IMR-90 (cell line): Measurements from ENCODE around the gene CCDC180. TPM values are rescaled to one million over a fixed set of nuclear protein-coding genes. Genes with fewer than 3 reads are reported as not detected.

Experiments
- ATAC-seq: fragments of 200-7000 bp; cut with Tn5 transposase; 2 replicates; pipeline ENCODE4 v1.9.1; 2020; ENCODE audit warnings: low read depth, mild to moderate bottlenecking, moderate library complexity
- BruUV-seq: library from RNA; stranded (reverse); fragments of 400-500 nt; replicated peaks from 2 replicates; lab custom pipeline; 2021; lab: Mats Ljungman, UMichigan
- CTCF ChIA-PET: fragments of 300-600 bp; formaldehyde crosslinking; extraction: SDS; loops from one replicate; lab custom pipeline; 2021; ENCODE audit warnings: antibody characterized with exemption; lab: Yijun Ruan, JAX
- POLR2A ChIA-PET: fragments of 300-600 bp; sonication (Branson Sonifier 250); formaldehyde crosslinking; loops from one replicate; lab custom pipeline; 2022; ENCODE audit warnings: antibody characterized with exemption; ENCODE audit not compliant: unreplicated experiment; lab: Charles Lee
- DNase-seq: peaks from one replicate; pipeline ENCODE4 v3.0.0; 2013
- H2AFZ ChIP-seq: replicated peaks from 2 replicates; pipeline ENCODE3; 2013; ENCODE audit warnings: low read length, mild to moderate bottlenecking; ENCODE audit not compliant: poor library complexity
- H2AK5ac ChIP-seq: 2 replicates; pipeline ENCODE4 v1.6.1; 2013; ENCODE audit warnings: low read depth, low read length, inconsistent platforms
- H2AK9ac ChIP-seq: replicated peaks from 2 replicates; pipeline ENCODE3; 2013; ENCODE audit warnings: mild to moderate bottlenecking, low read depth, low read length, moderate library complexity; ENCODE audit not compliant: poor library complexity
- H2BK120ac ChIP-seq: 2 replicates; pipeline ENCODE4 v1.6.1; 2013; ENCODE audit warnings: low read depth, low read length, inconsistent platforms
- H2BK15ac ChIP-seq: 3 replicates; pipeline ENCODE4 v1.6.1; 2013; ENCODE audit warnings: low read depth, low read length, inconsistent platforms
- H2BK20ac ChIP-seq: 2 replicates; pipeline ENCODE4 v1.6.1; 2013; ENCODE audit warnings: low read depth, mild to moderate bottlenecking, inconsistent platforms, low read length, moderate library complexity
- H2BK5ac ChIP-seq: 2 replicates; pipeline ENCODE4 v1.6.1; 2013; ENCODE audit warnings: mild to moderate bottlenecking, low read depth, low read length, inconsistent platforms; ENCODE audit not compliant: poor library complexity, severe bottlenecking
- H3K14ac ChIP-seq: replicated peaks from 2 replicates; pipeline ENCODE4 v1.6.1; 2013; ENCODE audit warnings: low read depth, low read length, inconsistent platforms
- H3K18ac ChIP-seq: 2 replicates; pipeline ENCODE4 v1.6.1; 2013; ENCODE audit warnings: low read depth, low read length, control low read depth
- H3K23ac ChIP-seq: 2 replicates; pipeline ENCODE4 v1.6.1; 2013; ENCODE audit warnings: low read depth, low read length, inconsistent platforms
- H3K27ac ChIP-seq: 2 replicates; pipeline ENCODE4 v1.5.1; 2013; ENCODE audit warnings: mild to moderate bottlenecking, control low read depth, low read length; ENCODE audit not compliant: insufficient read depth
- H3K27me3 ChIP-seq: 2 replicates; pipeline ENCODE4 v1.6.1; 2013; ENCODE audit warnings: low read length; ENCODE audit not compliant: control insufficient read depth, insufficient read depth
- H3K36me3 ChIP-seq: 2 replicates; pipeline ENCODE4 v1.6.1; 2013; ENCODE audit warnings: low read length, mixed read lengths; ENCODE audit not compliant: control insufficient read depth, insufficient read depth
- H3K4ac ChIP-seq: 2 replicates; pipeline ENCODE4 v1.6.1; 2013; ENCODE audit warnings: low read depth, low read length, inconsistent platforms
- H3K4me1 ChIP-seq: 2 replicates; pipeline ENCODE4 v1.6.1; 2013; ENCODE audit warnings: low read length, mixed read lengths; ENCODE audit not compliant: control insufficient read depth, insufficient read depth
- H3K4me2 ChIP-seq: 2 replicates; pipeline ENCODE4 v1.6.1; 2013; ENCODE audit warnings: low read depth, mild to moderate bottlenecking, control low read depth, low read length, moderate library complexity
- H3K4me3 ChIP-seq: 2 replicates; pipeline ENCODE4 v1.5.1; 2013; ENCODE audit warnings: low read depth, mild to moderate bottlenecking, control low read depth, low read length, moderate library complexity; ENCODE audit not compliant: insufficient read depth
- H3K56ac ChIP-seq: 2 replicates; pipeline ENCODE4 v1.6.1; 2013; ENCODE audit warnings: low read length, inconsistent platforms; ENCODE audit not compliant: insufficient read depth; ENCODE audit errors: extremely low read depth
- H3K79me1 ChIP-seq, 2 experiments: 2 replicates each; pipeline ENCODE4 v1.6.1; 2013; ENCODE audit warnings: low read length in 2 of 2, inconsistent platforms in 1 of 2, low read depth in 1 of 2
- H3K9ac ChIP-seq: 2 replicates; pipeline ENCODE4 v1.6.1; 2013; ENCODE audit warnings: low read depth, low read length, control low read depth
- H3K9me1 ChIP-seq: 2 replicates; pipeline ENCODE4 v1.6.1; 2013; ENCODE audit warnings: low read length, inconsistent platforms; ENCODE audit not compliant: insufficient read depth
- H3K9me3 ChIP-seq: 2 replicates; pipeline ENCODE4 v1.6.1; 2013; ENCODE audit warnings: low read length; ENCODE audit not compliant: control insufficient read depth, insufficient read depth
- H4K20me1 ChIP-seq: 2 replicates; pipeline ENCODE4 v1.6.1; 2013; ENCODE audit warnings: low read length, inconsistent platforms; ENCODE audit not compliant: insufficient read depth
- H4K5ac ChIP-seq: 2 replicates; pipeline ENCODE4 v1.6.1; 2013; ENCODE audit warnings: mild to moderate bottlenecking, low read depth, low read length, control low read depth
- H4K8ac ChIP-seq, 2 experiments: 2 replicates each; pipeline ENCODE4 v1.6.1; 2013; ENCODE audit warnings: low read depth in 2 of 2, low read length in 2 of 2, control low read depth in 1 of 2, inconsistent platforms in 1 of 2
- H4K91ac ChIP-seq: 2 replicates; pipeline ENCODE4 v1.6.1; 2013; ENCODE audit warnings: low read depth, low read length, inconsistent platforms; ENCODE audit not compliant: insufficient read depth
- BHLHE40 ChIP-seq: fragments of 150-350 bp; IDR thresholded peaks from 2 replicates; pipeline ENCODE4 v1.6.1; 2016; ENCODE audit warnings: mild to moderate bottlenecking, low read depth, low read length
- CEBPB ChIP-seq: IDR thresholded peaks from 2 replicates; pipeline ENCODE4 v1.6.1; 2012; ENCODE audit warnings: low read depth, low read length, improper control_type of control experiment
- CHD1 ChIP-seq: IDR thresholded peaks from 2 replicates; pipeline ENCODE4 v1.6.1; 2012; ENCODE audit warnings: low read depth, low read length, improper control_type of control experiment
- CTCF ChIP-seq: conservative IDR thresholded peaks from 2 replicates; pipeline ENCODE4 v1.5.1; 2012; ENCODE audit warnings: mild to moderate bottlenecking, low read depth, low read length, improper control_type of control experiment
- FOS ChIP-seq: fragments of 150-350 bp; IDR thresholded peaks from 2 replicates; pipeline ENCODE4 v1.6.1; 2016; ENCODE audit warnings: low read depth, low read length
- MAFK ChIP-seq: IDR thresholded peaks from 2 replicates; pipeline ENCODE4 v1.6.1; 2012; ENCODE audit warnings: low read depth, low read length, improper control_type of control experiment
- MAZ ChIP-seq: IDR thresholded peaks from 2 replicates; pipeline ENCODE4 v1.6.1; 2012; ENCODE audit warnings: low read depth, mild to moderate bottlenecking, low read length, improper control_type of control experiment, moderate library complexity, borderline replicate concordance
- MXI1 ChIP-seq: IDR thresholded peaks from 2 replicates; pipeline ENCODE4 v1.6.1; 2012; ENCODE audit warnings: low read depth, mild to moderate bottlenecking, low read length, moderate library complexity, borderline replicate concordance
- NFE2L2 ChIP-seq: fragments of 150-350 bp; IDR thresholded peaks from 2 replicates; pipeline ENCODE4 v1.6.1; 2016; ENCODE audit warnings: low read depth, mild to moderate bottlenecking, low read length
- POLR2A ChIP-seq: IDR thresholded peaks from 2 replicates; pipeline ENCODE4 v1.6.1; 2012; ENCODE audit warnings: mild to moderate bottlenecking, low read depth, low read length
- RAD21 ChIP-seq: IDR thresholded peaks from 2 replicates; pipeline ENCODE4 v1.6.1; 2012; ENCODE audit warnings: low read length, improper control_type of control experiment
- RCOR1 ChIP-seq: IDR thresholded peaks from 2 replicates; pipeline ENCODE4 v1.6.1; 2012; ENCODE audit warnings: mild to moderate bottlenecking, low read length, improper control_type of control experiment; ENCODE audit not compliant: insufficient replicate concordance
- RFX5 ChIP-seq: IDR thresholded peaks from 2 replicates; pipeline ENCODE4 v1.8.0; 2012; ENCODE audit warnings: low read depth, mild to moderate bottlenecking, low read length, moderate library complexity
- SMC3 ChIP-seq: fragments of 150-350 bp; IDR thresholded peaks from 2 replicates; pipeline ENCODE4 v1.6.1; 2016; ENCODE audit warnings: low read depth, mild to moderate bottlenecking, antibody characterized with exemption, low read length, moderate library complexity
- WGBS, 2 experiments: methylation state at CpG; one replicate each; pipeline versions ENCODE4 v1.1.5 to v1.1.7; 2013; ENCODE audit warnings: missing lambda C conversion rate in 2 of 2; ENCODE audit not compliant: insufficient read length in 1 of 2; ENCODE audit errors: extremely low coverage in 2 of 2; 5-methylcytosine and 5-hydroxymethylcytosine counted together
- dilution Hi-C: fragments of 300-500 bp; cut with HindIII; formaldehyde crosslinking; loops from one replicate; pipeline ENCODE4 v1.14.3; 2018; ENCODE audit warnings: low sequenced_read_pairs; ENCODE audit not compliant: unreplicated experiment
- in situ Hi-C: fragments of 300-500 bp; cut with MboI; formaldehyde crosslinking; loops from 3 replicates; pipeline ENCODE4 v1.14.3; 2019; ENCODE audit warnings: low sequenced_read_pairs, inconsistent platforms, mixed read lengths
- intact Hi-C: fragments of 100-400 bp; cut with micrococcal nuclease; formaldehyde crosslinking; loops from 2 replicates; pipeline ENCODE4 v1.10.0; 2022
- polyA plus RNA-seq, 3 experiments: library from polyadenylated mRNA; depleted of rRNA; stranded (reverse); fragments of >200 nt; gene quantifications; 2 replicates each; pipeline ENCODE4 v1.2.3, GENCODE V29; 2012; ENCODE audit warnings: low replicate concordance in 1 of 3
- total RNA-seq: library from RNA; depleted of rRNA; stranded (reverse); fragments of >200 nt; gene quantifications from 2 replicates; pipeline ENCODE4 v1.2.3, GENCODE V29; 2012
- TF ChIP-seq, protein P1 (sequence below): fragments of 150-350 bp; IDR thresholded peaks from 2 replicates; pipeline ENCODE4 v1.6.1; 2016; ENCODE audit warnings: low read depth, mild to moderate bottlenecking, low read length, moderate library complexity, borderline replicate concordance
- TF ChIP-seq, protein P2 (sequence below): fragments of 150-350 bp; IDR thresholded peaks from 2 replicates; pipeline ENCODE4 v1.6.1; 2017; ENCODE audit warnings: mild to moderate bottlenecking, antibody characterized with exemption, low read length, low read depth

CCDC180 gene
- total and polyA plus RNA-seq, 2 of the 4 experiments (the other 2 are of a cell fraction), result 0.24 to 0.90 TPM

DNA sequence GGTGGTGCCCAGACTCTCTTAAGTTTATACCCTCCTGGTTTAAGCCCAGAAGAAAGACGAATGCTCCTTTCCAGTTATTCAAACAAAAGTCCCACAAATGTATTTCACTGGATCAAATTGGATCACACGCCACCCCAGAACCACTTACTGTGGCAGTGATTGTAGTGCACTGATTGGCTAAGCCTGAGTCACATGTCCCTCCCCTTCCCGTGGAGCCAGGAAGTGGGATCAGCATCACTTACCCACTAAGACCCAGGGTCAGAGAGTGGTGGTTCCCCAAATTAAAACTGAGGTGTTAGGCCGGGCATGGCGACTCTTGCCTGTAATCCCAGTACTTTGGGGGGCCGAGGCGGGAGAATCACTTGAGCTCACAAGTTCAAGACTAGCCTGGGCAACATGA lies 29.5 kb upstream of the CCDC180 start:
- Histone ChIP-seq H3K79me1 (no peaks in the 10 kb centered on the region), H3K27me3 (no peaks in the 10 kb centered on the region), H2AK9ac (no peak overlapping the region), H3K23ac (no peak overlapping the region), H2AK5ac (no peak overlapping the region), H3K36me3 (0 out of 2 replicates have a peak, but pooled peaks cover 2% of the 10 kb centered on the region), H2BK120ac (no peak overlapping the region), H3K27ac (no peak overlapping the region), H3K4me2 (no peak overlapping the region), H3K56ac (no peak overlapping the region), H3K4ac (no peak overlapping the region), H2BK20ac (no peak overlapping the region), H3K4me1 (no peaks in the 10 kb centered on the region), H3K14ac (no peak overlapping the region), H4K91ac (no peak overlapping the region), H3K9me1 (no peaks in the 10 kb centered on the region; the same call in 1 of the 2 replicates), H2BK15ac (no peak overlapping the region), H3K4me3 (no peak overlapping the region), H4K8ac (no peak overlapping the region), H2BK5ac (no peak overlapping the region), H3K18ac (no peak overlapping the region), H3K9ac (no peak overlapping the region), H2AFZ (no peak overlapping the region), H3K9me3 (no peaks in the 10 kb centered on the region), H4K20me1 (no peaks in the 10 kb centered on the region), H4K5ac (no peak overlapping the region)
- BruUV-seq, result no TSS peak
- DNase-seq, result no peak
- intact Hi-C loops, result no loop called here
- ChIA-PET CTCF (no interaction called here), POLR2A (no interaction called here)
- dilution Hi-C loops, result no loop called here
- WGBS, 2 experiments, result 93% methylated on average over 3 of the region's 7 CpGs; no CpG with 5 or more reads in 1 of the 2 experiments
- TF ChIP-seq MAFK (no peak), CHD1 (no peak), SMC3 (no peak), MXI1 (no peak), FOS (no peak), RCOR1 (no peak), CTCF (no peak), RFX5 (no peak), CEBPB (no peak), NFE2L2 (no peak), POLR2A (no peak), BHLHE40 (no peak), MAZ (no peak), RAD21 (no peak)
- TF ChIP-seq, protein P1, sequence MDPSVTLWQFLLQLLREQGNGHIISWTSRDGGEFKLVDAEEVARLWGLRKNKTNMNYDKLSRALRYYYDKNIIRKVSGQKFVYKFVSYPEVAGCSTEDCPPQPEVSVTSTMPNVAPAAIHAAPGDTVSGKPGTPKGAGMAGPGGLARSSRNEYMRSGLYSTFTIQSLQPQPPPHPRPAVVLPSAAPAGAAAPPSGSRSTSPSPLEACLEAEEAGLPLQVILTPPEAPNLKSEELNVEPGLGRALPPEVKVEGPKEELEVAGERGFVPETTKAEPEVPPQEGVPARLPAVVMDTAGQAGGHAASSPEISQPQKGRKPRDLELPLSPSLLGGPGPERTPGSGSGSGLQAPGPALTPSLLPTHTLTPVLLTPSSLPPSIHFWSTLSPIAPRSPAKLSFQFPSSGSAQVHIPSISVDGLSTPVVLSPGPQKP, result no peak
- TF ChIP-seq, protein P2, sequence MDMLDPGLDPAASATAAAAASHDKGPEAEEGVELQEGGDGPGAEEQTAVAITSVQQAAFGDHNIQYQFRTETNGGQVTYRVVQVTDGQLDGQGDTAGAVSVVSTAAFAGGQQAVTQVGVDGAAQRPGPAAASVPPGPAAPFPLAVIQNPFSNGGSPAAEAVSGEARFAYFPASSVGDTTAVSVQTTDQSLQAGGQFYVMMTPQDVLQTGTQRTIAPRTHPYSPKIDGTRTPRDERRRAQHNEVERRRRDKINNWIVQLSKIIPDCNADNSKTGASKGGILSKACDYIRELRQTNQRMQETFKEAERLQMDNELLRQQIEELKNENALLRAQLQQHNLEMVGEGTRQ, result no peak
- in situ Hi-C loops, result no loop called here
- ATAC-seq, result no peak
